GM21717 (cell line): ENCODE results near the gene RNF149.
"Not testable (repeated sequence)": the region's sequence is repeated elsewhere in the genome, so short reads cannot be mapped to it uniquely, and the experiment has no call there.

ENCODE experiments used
- ATAC-seq: cut with Tn5 transposase; IDR thresholded peaks from one replicate; pipeline ENCODE4 v1.9.1; 2021; ENCODE audit warnings: mild to moderate bottlenecking, moderate library complexity; ENCODE audit not compliant: unreplicated experiment

The RNF149 gene

DNA sequence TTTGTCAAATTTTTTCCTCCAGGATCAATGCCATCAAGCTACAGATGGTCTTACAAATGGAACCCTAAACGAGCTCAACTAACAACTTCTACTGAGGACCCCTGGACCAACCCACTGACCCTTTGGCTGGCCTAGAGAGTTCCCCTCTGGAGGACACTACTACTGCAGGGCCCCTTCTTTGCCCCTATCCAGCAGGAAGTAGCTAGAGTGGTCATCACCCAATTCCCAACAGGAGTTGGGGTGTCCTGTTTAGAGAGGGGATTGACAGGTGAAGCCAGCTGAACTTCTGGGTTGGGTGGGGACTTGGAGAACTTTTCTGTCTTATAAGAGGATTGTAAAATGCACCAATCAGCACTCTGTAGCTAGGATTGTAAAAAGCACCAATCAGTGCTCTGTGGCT is 72.5 kb downstream of the RNF149 start:
- ATAC-seq, result not testable (repeated sequence)

- no peak for ATAC-seq
Observed at GRCh38 chr2:101234169-101234938, 74.1 kb downstream of the RNF149 start.

DNA sequence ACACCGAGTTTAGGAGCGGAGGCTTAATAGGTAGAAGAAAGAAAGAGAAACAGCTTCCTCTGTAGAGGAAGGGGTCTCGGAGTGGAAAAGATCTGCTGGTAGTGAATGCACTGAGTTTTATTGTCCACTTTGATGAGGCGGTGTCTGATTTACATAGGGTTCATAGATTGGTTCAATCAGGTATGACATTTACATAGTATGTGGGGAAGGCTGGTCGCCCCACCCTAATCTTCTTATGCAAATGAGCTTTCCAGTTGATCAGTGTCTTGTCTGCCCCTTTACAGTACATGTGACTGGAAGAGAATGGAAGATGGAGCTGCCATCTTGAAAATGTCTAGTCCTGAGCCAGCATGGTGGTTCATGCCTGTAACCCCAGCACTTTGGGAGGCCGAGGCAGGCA is 75.7 kb downstream of the RNF149 start:
- no peak for ATAC-seq

DNA sequence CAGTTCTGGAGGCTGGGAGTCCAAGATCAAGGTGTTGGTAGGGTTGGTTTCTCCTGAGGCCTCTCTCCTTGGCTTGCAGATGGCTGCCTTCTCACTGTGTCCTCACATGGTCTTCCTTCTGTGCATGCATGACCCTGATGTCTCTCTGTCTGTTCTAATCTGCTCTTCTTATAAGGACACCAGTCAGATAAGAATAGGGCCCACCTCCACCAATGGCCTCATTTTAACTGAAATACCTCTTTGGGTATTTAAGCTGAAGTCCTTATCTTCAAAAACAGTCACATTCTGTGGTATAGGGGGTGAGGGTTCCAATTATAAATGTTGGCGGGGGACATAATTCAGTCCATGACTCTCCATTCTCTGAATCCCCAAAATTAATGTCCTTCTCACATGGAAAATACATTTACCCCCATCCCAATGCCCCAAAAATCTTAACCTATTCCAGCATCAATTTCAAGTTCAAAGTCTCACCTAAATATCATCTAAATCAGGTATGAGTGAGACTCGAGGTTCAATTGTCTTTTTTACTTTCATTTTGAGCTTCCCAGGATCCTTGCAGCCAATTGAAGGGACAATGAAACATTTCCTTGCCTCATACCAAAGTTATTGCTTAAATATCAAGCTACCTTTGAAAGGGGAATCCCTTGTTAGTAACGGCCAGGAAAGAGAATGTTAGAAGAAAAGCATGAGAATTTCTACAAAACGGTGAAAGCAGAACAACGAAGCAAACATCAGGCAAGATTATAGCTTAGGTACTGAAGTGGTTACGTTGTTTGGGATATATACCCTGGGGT is 76.4 kb downstream of the RNF149 start:
- ATAC-seq, result no peak

DNA sequence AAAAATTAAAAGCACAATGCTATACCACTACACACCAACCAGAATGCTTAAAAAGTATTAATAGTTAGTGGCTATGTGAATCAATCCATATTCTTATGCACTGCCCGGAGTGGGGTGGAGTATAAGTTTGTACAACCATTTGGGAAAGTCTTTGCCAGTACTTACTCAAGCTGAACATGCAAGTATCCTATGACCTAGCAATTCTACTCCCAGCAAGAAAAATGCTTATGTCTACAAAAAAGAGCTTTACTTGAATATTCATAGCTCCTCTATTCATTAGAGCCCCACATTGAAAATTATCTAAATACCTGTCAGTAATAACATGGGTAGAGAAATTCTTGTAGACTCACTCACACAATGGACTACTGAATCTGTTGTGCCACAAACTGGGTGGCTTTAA is 77.3 kb downstream of the RNF149 start:
- no peak for ATAC-seq

DNA sequence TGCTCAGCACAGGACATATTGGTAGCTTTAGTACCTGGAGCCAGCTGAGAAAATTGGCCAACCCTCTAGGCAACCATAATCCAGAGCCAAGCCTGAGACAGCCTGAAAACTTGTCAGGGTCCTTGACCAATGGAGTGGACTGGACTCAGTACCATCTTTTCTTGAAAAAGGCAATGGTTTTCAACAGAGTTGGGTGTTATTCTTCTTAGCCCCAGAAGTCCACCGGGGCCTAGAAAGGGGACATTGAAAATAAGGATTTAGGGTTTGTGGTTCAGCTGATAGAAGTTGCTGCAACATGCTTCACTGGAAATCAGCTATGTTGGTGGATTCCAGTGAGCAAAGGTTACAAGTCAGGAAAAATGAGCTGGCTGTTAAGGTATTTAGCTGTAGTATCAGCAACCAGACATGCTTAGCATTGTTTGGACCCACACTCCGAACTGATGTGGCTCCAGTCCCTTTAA is 77.9 kb downstream of the RNF149 start:
- no peak for ATAC-seq
